Measurements from ENCODE around the gene ZFPM1. TPM values are rescaled to one million over a fixed set of nuclear protein-coding genes. Genes with fewer than 3 reads are reported as not detected.

The ZFPM1 gene
- total and polyA plus RNA-seq, 12 donors = 0.37 to 23.8 (median 3.5) TPM

DNA sequence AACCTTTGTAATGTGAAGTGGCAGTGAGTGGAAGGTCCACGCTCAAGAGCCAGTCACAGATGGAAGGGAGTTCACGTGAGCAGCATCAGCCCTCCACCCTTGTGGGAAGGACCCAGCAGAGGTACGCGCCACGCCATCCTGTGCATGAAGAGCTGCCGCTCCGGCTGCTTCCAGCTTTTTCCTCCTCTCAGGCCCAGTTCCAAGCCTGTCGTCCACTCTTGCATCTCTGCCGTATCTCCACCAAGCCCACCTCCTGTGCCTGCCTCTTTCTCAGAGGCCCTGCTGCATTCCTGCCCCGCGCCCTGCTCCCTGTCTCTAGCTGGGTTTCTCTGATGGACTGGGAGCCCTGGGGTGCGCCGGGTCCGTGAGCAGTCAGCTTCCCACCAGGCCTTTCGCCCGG is 127.3 kb downstream of the ZFPM1 start:
- WGBS, 4 donors = 93 to 96% (median 95%) methylated on average over 14 to 16 of the region's 16 CpGs
- Histone ChIP-seq H3K4me3 (no peak overlapping the region), H3K4me1 (replicated peaks in 1 of 2) (no peaks in the 10 kb centered on the region), H3K9me3 (replicated peaks in 1 of 3) (no peaks in the 10 kb centered on the region), H3K27me3 (no peaks in the 10 kb centered on the region), H3K27ac (no peak overlapping the region), H3K36me3 (replicated peaks in 1 of 2) (peaks cover 0 to 40% of the 10 kb centered on the region in 2 donors)
- TF ChIP-seq, protein P1, sequence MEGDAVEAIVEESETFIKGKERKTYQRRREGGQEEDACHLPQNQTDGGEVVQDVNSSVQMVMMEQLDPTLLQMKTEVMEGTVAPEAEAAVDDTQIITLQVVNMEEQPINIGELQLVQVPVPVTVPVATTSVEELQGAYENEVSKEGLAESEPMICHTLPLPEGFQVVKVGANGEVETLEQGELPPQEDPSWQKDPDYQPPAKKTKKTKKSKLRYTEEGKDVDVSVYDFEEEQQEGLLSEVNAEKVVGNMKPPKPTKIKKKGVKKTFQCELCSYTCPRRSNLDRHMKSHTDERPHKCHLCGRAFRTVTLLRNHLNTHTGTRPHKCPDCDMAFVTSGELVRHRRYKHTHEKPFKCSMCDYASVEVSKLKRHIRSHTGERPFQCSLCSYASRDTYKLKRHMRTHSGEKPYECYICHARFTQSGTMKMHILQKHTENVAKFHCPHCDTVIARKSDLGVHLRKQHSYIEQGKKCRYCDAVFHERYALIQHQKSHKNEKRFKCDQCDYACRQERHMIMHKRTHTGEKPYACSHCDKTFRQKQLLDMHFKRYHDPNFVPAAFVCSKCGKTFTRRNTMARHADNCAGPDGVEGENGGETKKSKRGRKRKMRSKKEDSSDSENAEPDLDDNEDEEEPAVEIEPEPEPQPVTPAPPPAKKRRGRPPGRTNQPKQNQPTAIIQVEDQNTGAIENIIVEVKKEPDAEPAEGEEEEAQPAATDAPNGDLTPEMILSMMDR (IDR thresholded peaks at IDR 0.05) = no peak
- TF ChIP-seq POLR2A (IDR thresholded peaks at IDR 0.05) = no peak
- intact Hi-C loops (cut with DNase I) = no loop called here
- DNase-seq = no peak

DNA sequence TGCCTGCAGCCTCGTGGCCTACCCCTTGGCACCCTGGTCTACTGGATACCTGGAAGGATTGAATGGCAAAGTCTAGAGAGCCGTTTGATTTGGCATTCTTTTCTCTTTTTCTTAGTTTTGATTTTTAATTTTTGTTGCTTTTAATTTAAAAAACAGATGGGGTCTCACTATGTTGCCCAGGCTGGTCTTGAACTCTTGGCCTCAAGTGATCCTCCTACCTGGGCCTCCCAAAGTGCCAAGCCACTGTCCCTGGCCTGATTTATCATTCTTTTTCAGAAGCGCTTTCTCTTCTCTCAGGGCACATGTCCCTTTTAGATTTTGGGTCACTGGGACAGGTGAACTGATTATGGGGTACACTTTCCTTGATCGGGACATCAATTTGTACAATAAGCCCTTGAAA is 128.0 kb downstream of the ZFPM1 start:
- TF ChIP-seq, protein P1 (IDR thresholded peaks at IDR 0.05) = no peak
- TF ChIP-seq POLR2A (IDR thresholded peaks at IDR 0.05) = no peak
- whole genome bisulfite sequencing, 4 donors = 75 to 94% (median 92%) methylated on average over 4 of the region's 4 CpGs
- H3K9me3 ChIP-seq (replicated peaks in 1 of 3) = no peaks in the 10 kb centered on the region
- no peak overlapping the region for H3K4me3 ChIP-seq
- no peak for DNase-seq
- intact Hi-C loops (cut with DNase I) = no loop called here
- no peak overlapping the region for H3K27ac ChIP-seq
- H3K36me3 ChIP-seq (replicated peaks in 1 of 2) = peaks cover 0 to 40% of the 10 kb centered on the region in 2 donors
- no peaks in the 10 kb centered on the region for H3K4me1 ChIP-seq (replicated peaks in 1 of 2)
- no peaks in the 10 kb centered on the region for H3K27me3 ChIP-seq

DNA sequence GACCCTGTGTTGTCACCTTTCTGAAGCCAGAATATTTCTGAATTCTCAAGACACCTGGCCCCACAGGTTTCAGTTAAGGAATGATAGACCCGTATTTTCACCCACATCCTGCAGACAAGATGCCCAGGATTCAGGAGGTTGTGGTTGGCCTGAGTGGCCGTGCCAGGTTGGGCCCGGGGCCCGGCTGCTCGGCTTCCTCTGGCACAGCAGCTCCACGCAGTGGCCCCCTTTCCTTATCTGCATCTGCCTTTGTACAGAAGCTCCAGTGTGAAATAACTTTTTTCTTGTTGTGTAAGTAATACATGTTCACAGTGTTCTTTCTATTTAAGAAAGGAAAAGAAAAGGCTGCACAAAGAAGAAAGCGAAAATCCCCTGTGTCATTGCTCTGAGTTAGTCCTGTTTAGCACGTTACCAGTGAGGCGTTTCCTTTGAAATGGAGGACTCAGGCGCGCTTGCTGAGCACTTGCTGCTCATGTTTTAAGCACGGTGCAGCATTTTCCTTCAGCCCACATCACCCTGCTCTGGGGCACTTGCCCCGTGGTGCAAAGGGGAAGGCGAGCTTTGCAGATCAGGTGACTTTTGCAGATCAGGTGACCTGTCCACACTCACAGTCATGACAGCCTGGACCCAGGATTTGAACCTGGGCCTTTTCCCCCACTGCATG is 130.0 kb downstream of the ZFPM1 start:
- H3K4me1 ChIP-seq (replicated peaks in 1 of 2) = no peaks in the 10 kb centered on the region
- H3K36me3 ChIP-seq (replicated peaks in 1 of 2) = peaks cover 0 to 41% of the 10 kb centered on the region in 2 donors
- WGBS, 4 donors = 84 to 91% (median 87%) methylated on average over 13 to 14 of the region's 14 CpGs
- DNase-seq = no peak
- no peak overlapping the region for H3K27ac ChIP-seq
- intact Hi-C loops (cut with DNase I) = no loop called here
- no peak overlapping the region for H3K4me3 ChIP-seq
- no peak for TF ChIP-seq POLR2A (IDR thresholded peaks at IDR 0.05)
- TF ChIP-seq, protein P1 (IDR thresholded peaks at IDR 0.05) = no peak
- H3K27me3 ChIP-seq = no peaks in the 10 kb centered on the region
- H3K9me3 ChIP-seq (replicated peaks in 1 of 3) = no peaks in the 10 kb centered on the region

DNA sequence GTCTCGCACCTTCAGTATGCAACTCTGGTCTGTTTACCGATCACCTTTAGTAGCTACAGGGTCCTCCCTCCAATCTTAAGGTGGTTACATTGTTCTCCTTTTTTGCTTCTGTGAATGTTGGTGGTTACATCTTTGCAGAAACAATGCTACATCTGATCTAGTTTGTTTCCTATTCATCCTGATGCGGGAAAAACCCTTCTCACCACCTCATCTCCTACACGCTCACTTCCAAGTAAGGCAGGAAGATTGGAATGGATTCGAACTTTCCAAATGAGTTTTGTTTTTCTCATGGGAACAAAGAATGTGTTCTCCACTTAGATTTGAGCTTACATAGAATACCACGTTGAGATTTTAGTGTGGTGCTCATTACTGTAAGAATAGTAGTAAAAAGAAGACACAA is 131.6 kb downstream of the ZFPM1 start:
- Histone ChIP-seq H3K4me3 (no peak overlapping the region), H3K27ac (no peak overlapping the region), H3K36me3 (replicated peaks in 1 of 2) (peaks cover 0 to 41% of the 10 kb centered on the region in 2 donors), H3K9me3 (replicated peaks in 1 of 3) (no peaks in the 10 kb centered on the region), H3K27me3 (no peaks in the 10 kb centered on the region), H3K4me1 (replicated peaks in 1 of 2) (no peaks in the 10 kb centered on the region)
- 82 to 88% (median 87%) methylated on average over 6 of the region's 6 CpGs for WGBS, 4 donors
- intact Hi-C loops (cut with DNase I) = no loop called here
- TF ChIP-seq POLR2A (IDR thresholded peaks at IDR 0.05) = no peak
- TF ChIP-seq, protein P1 (IDR thresholded peaks at IDR 0.05) = no peak
- DNase-seq = no peak
